Fibroblast of lung (primary cell): Measurements from ENCODE around the gene PYM1. TPM values are rescaled to one million over a fixed set of nuclear protein-coding genes. Genes with fewer than 3 reads are reported as not detected.

Experiments used
- DNase-seq, 2 donors: peaks; one replicate each; pipeline versions ENCODE4 v3.0.0 to v3.0.0-alpha.2; 2010; ENCODE audit warnings: low read depth in 2 of 2
- H2AFZ ChIP-seq: 2 replicates; pipeline ENCODE4 v1.5.1; 2012; ENCODE audit warnings: low read length, control low read depth, inconsistent platforms
- H3K27ac ChIP-seq: 2 replicates; pipeline ENCODE4 v1.5.1; 2011; ENCODE audit warnings: low read length, control low read depth; ENCODE audit not compliant: insufficient read depth
- H3K27me3 ChIP-seq: 2 replicates; pipeline ENCODE4 v1.5.1; 2011; ENCODE audit warnings: mild to moderate bottlenecking, low read length; ENCODE audit not compliant: control insufficient read depth, insufficient read depth
- H3K36me3 ChIP-seq: 2 replicates; pipeline ENCODE4 v1.5.1; 2011; ENCODE audit warnings: low read length; ENCODE audit not compliant: control insufficient read depth, insufficient read depth
- H3K4me1 ChIP-seq: 2 replicates; pipeline ENCODE4 v1.5.1; 2011; ENCODE audit warnings: low read length; ENCODE audit not compliant: control insufficient read depth, insufficient read depth; ENCODE audit errors: extremely low read depth
- H3K4me2 ChIP-seq: 2 replicates; pipeline ENCODE4 v1.5.1; 2011; ENCODE audit warnings: low read length, control low read depth; ENCODE audit not compliant: insufficient read depth; ENCODE audit errors: extremely low read depth
- H3K4me3 ChIP-seq, 4 experiments: fragments of 200-600 bp in 1 of 4; sonication (generic) in 1 of 4; replicated peaks in 1 of 4; 2 replicates each; pipeline ENCODE4 v1.5.1; 2011 to 2016; ENCODE audit warnings: low read length in 4 of 4, low read depth in 3 of 4, mild to moderate bottlenecking in 3 of 4, control low read depth in 2 of 4, inconsistent platforms in 1 of 4, mixed read lengths in 1 of 4; ENCODE audit not compliant: insufficient read depth in 1 of 4; ENCODE audit errors: control extremely low read depth in 1 of 4
- H3K79me2 ChIP-seq: 2 replicates; pipeline ENCODE4 v1.5.1; 2012; ENCODE audit warnings: mild to moderate bottlenecking, low read length, inconsistent platforms; ENCODE audit not compliant: control insufficient read depth, insufficient read depth
- H3K9ac ChIP-seq: 2 replicates; pipeline ENCODE4 v1.5.1; 2011; ENCODE audit warnings: mild to moderate bottlenecking, low read length, control low read depth; ENCODE audit not compliant: insufficient read depth
- H3K9me3 ChIP-seq: 2 replicates; pipeline ENCODE4 v1.5.1; 2012; ENCODE audit warnings: low read depth, low read length; ENCODE audit not compliant: control insufficient read depth, insufficient read depth
- H4K20me1 ChIP-seq: 2 replicates; pipeline ENCODE4 v1.5.1; 2011; ENCODE audit warnings: low read length; ENCODE audit not compliant: control insufficient read depth, insufficient read depth; ENCODE audit errors: extremely low read depth
- CTCF ChIP-seq, 2 donors: IDR thresholded peaks in 1 of 2; conservative IDR thresholded peaks in 1 of 2; 1 replicate in 1 of 2; 2 replicates in 1 of 2; pipeline ENCODE4 v1.5.1; 2011 to 2012; ENCODE audit warnings: low read length in 2 of 2, control low read depth in 1 of 2, inconsistent platforms in 1 of 2, low read depth in 1 of 2, mild to moderate bottlenecking in 1 of 2
- EZH2 ChIP-seq: IDR thresholded peaks from 2 replicates; pipeline ENCODE4 v1.5.1; 2012; ENCODE audit warnings: low read length, control low read depth, mild to moderate bottlenecking; ENCODE audit errors: missing control alignments
- polyA plus RNA-seq, 2 donors: library from polyadenylated mRNA; depleted of rRNA in 1 of 2; stranded (reverse) in 1 of 2; unstranded in 1 of 2; fragments of >200 nt; gene quantifications; 2 replicates each; pipeline ENCODE4 v1.2.1, GENCODE V29; 2011 to 2012; ENCODE audit warnings: missing spikeins in 1 of 2
- total RNA-seq: library from RNA; depleted of rRNA; stranded (reverse); fragments of >200 nt; gene quantifications from 2 replicates; pipeline ENCODE4 v1.2.1, GENCODE V29; 2014

PYM1 gene
- total and polyA plus RNA-seq, 2 donors (not counting 1 experiment from before 2014, with no cell fraction given): 27.8 to 38.6 TPM

GRCh38 chr12:55940065-55940732 is 12.5 kb upstream of the PYM1 start:
- no peaks in the 10 kb centered on the region for H3K9me3 ChIP-seq
- DNase-seq: peak; percentile 75 to 87
- no peak overlapping the region for H3K27ac ChIP-seq
- no peak overlapping the region for H3K4me2 ChIP-seq
- no peaks in the 10 kb centered on the region for H4K20me1 ChIP-seq
- peak overlapping the region; percentile 92 for H2AFZ ChIP-seq
- H3K4me3 ChIP-seq: no peak overlapping the region
- peaks cover 8% of the 10 kb centered on the region for H3K36me3 ChIP-seq
- H3K9ac ChIP-seq: no peak overlapping the region
- no peaks in the 10 kb centered on the region for H3K27me3 ChIP-seq
- H3K79me2 ChIP-seq: no peaks in the 10 kb centered on the region
- TF ChIP-seq CTCF (conservative IDR thresholded peaks at IDR 0.05 in 1 of 2, IDR thresholded peaks at IDR 0.05 in 1 of 2; ENCODE audit: low read depth in 1 of 2, low read length in 2 of 2) (peak; percentile 86 to 94), EZH2 (no peak)
- H3K4me1 ChIP-seq: peaks cover 3% of the 10 kb centered on the region

GRCh38 chr12:55938826-55939501 is 11.3 kb upstream of the PYM1 start:
- H3K9ac ChIP-seq: no peak overlapping the region
- H3K4me1 ChIP-seq: peaks cover 7% of the 10 kb centered on the region
- H3K27me3 ChIP-seq: no peaks in the 10 kb centered on the region
- peaks cover 8% of the 10 kb centered on the region for H3K36me3 ChIP-seq
- no peak overlapping the region for H3K4me3 ChIP-seq
- H3K4me2 ChIP-seq: no peak overlapping the region
- H2AFZ ChIP-seq: no peak overlapping the region
- no peaks in the 10 kb centered on the region for H3K9me3 ChIP-seq
- no peaks in the 10 kb centered on the region for H3K79me2 ChIP-seq
- no peak overlapping the region for H3K27ac ChIP-seq
- DNase-seq: no peak
- TF ChIP-seq EZH2: no peak
- no peak for TF ChIP-seq CTCF (conservative IDR thresholded peaks at IDR 0.05 in 1 of 2, IDR thresholded peaks at IDR 0.05 in 1 of 2; ENCODE audit: low read depth in 1 of 2, low read length in 2 of 2)
- H4K20me1 ChIP-seq: no peaks in the 10 kb centered on the region

- Histone ChIP-seq H3K79me2 (no peaks in the 10 kb centered on the region), H3K27ac (no peak overlapping the region), H3K4me2 (no peak overlapping the region)
Measured at GRCh38 chr12:55937981-55938380, 10.3 kb upstream of the PYM1 start.

More at GRCh38 chr12:55937981-55938380, 10.3 kb upstream of the PYM1 start:
- H3K27me3 ChIP-seq: no peaks in the 10 kb centered on the region
- H3K9me3 ChIP-seq: no peaks in the 10 kb centered on the region
- no peaks in the 10 kb centered on the region for H4K20me1 ChIP-seq
- no peak overlapping the region for H3K9ac ChIP-seq
- TF ChIP-seq EZH2: no peak
- no peak for TF ChIP-seq CTCF (conservative IDR thresholded peaks at IDR 0.05 in 1 of 2, IDR thresholded peaks at IDR 0.05 in 1 of 2; ENCODE audit: low read depth in 1 of 2, low read length in 2 of 2)
- H3K36me3 ChIP-seq: peaks cover 8% of the 10 kb centered on the region
- peaks cover 12% of the 10 kb centered on the region for H3K4me1 ChIP-seq
- DNase-seq: peak in 1 of 2 donors; percentile 34
- H2AFZ ChIP-seq: no peak overlapping the region
- no peak overlapping the region for H3K4me3 ChIP-seq
